DND-41 (cell line): Measurements from ENCODE around the gene HDAC11.

Experiments
- CTCF ChIP-seq: IDR thresholded peaks from 2 replicates; pipeline ENCODE4 v1.5.1; 2012; ENCODE audit warnings: borderline replicate concordance, low read length, moderate library complexity, mild to moderate bottlenecking; ENCODE audit not compliant: poor library complexity, severe bottlenecking; ENCODE audit errors: extremely low read depth
- EZH2 ChIP-seq: IDR thresholded peaks from 3 replicates; pipeline ENCODE4 v1.6.1; 2012; ENCODE audit warnings: borderline replicate concordance, low read depth, mild to moderate bottlenecking, moderate library complexity, low read length, inconsistent platforms; ENCODE audit not compliant: severe bottlenecking

GRCh38 chr3:13473020-13473419 lies 7.1 kb upstream of the HDAC11 start:
- no peak for TF ChIP-seq CTCF
- TF ChIP-seq EZH2: no peak
